ENCODE results near the gene ARHGEF37. TPM values are rescaled to one million over a fixed set of nuclear protein-coding genes. Genes with fewer than 3 reads are reported as not detected.

Gene ARHGEF37
- total RNA-seq, 1 experiment from 2014 or later = 16.1 TPM

- peaks cover 28% of the 10 kb centered on the region for H3K4me1 Mint-ChIP-seq (ENCODE audit: low read depth, unreplicated experiment)
Observed at GRCh38 chr5:149550594-149551226, 30.6 kb upstream of the ARHGEF37 start.

GRCh38 chr5:149551227-149552037 lies 29.9 kb upstream of the ARHGEF37 start, which contains the start of gene CSNK1A1:
TSS of gene CSNK1A1 (minus strand) at chr5:149551439. CDS start at chr5:149550964, 475 bp downstream.
- no peaks in the 10 kb centered on the region for H3K9me3 Mint-ChIP-seq (ENCODE audit: low read depth, unreplicated experiment)
- peak; percentile 99 for DNase-seq

More at GRCh38 chr5:149550594-149551226, 30.6 kb upstream of the ARHGEF37 start:
- CTCF ChIA-PET = interaction anchor here (1.0 to 2.1 kb wide), 5 partner anchors 11 to 84 kb away, joined by 4 to 9 read pairs (median 4); no protein-coding TSS in a partner anchor
- Mint-ChIP-seq H3K4me3 (ENCODE audit: low read depth, unreplicated experiment) (peak overlapping the region; percentile 94), H3K27ac (ENCODE audit: unreplicated experiment) (peak overlapping the region; percentile 92), H3K9me3 (ENCODE audit: low read depth, unreplicated experiment) (no peaks in the 10 kb centered on the region), H3K27me3 (ENCODE audit: unreplicated experiment) (no peaks in the 10 kb centered on the region), H3K36me3 (ENCODE audit: insufficient read depth, unreplicated experiment) (peaks cover 65% of the 10 kb centered on the region)
- TF ChIP-seq CTCF (IDR thresholded peaks at IDR 0.05; ENCODE audit: unreplicated experiment) = no peak
- intact Hi-C loops (cut with micrococcal nuclease; ENCODE audit: unreplicated experiment) = no loop called here
- BruUV-seq (replicated peaks) = no TSS peak
- peak; percentile 17 for DNase-seq

DNA sequence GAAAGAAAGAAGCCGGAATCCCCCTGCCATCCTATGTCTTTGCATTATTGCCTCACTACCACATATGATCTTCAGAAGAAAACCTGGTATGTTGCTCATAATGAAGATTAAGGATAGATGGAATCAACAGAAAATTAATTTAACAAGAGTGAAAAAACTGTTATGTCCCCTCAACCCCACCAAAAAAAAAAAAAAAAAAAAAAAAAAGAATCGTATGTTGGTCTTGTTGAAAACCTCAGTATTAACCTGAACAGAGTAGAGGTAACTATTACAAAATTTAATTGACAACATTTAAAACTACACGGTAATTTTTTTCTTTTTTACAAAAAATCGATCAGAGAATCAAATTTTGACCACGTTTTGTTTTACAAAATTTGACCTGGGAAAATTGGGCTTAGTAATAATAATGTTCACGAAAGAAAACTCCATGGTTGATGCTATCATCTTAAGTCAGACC lies 29.2 kb upstream of the ARHGEF37 start:
- TF ChIP-seq CTCF (IDR thresholded peaks at IDR 0.05; ENCODE audit: unreplicated experiment) = no peak
- intact Hi-C loops (cut with micrococcal nuclease; ENCODE audit: unreplicated experiment) = no loop called here
- peak overlapping the region; percentile 92 for H3K27ac Mint-ChIP-seq (ENCODE audit: unreplicated experiment)
- no peaks in the 10 kb centered on the region for H3K27me3 Mint-ChIP-seq (ENCODE audit: unreplicated experiment)
- BruUV-seq (replicated peaks) = TSS peak; percentile 88
- peaks cover 52% of the 10 kb centered on the region for H3K36me3 Mint-ChIP-seq (ENCODE audit: insufficient read depth, unreplicated experiment)
- peak overlapping the region; percentile 94 for H3K4me3 Mint-ChIP-seq (ENCODE audit: low read depth, unreplicated experiment)
- CTCF ChIA-PET = interaction anchor here (0.7 to 2.1 kb wide), 10 partner anchors 9 to 179 kb away, joined by 3 to 12 read pairs (median 4); no protein-coding TSS in a partner anchor
- no peaks in the 10 kb centered on the region for H3K9me3 Mint-ChIP-seq (ENCODE audit: low read depth, unreplicated experiment)
- peaks cover 14% of the 10 kb centered on the region for H3K4me1 Mint-ChIP-seq (ENCODE audit: low read depth, unreplicated experiment)
- no peak for DNase-seq

More at GRCh38 chr5:149551227-149552037, 29.9 kb upstream of the ARHGEF37 start, which contains the start of gene CSNK1A1:
- intact Hi-C loops (cut with micrococcal nuclease; ENCODE audit: unreplicated experiment) = no loop called here
- Mint-ChIP-seq H3K27me3 (ENCODE audit: unreplicated experiment) (no peaks in the 10 kb centered on the region), H3K4me1 (ENCODE audit: low read depth, unreplicated experiment) (peaks cover 21% of the 10 kb centered on the region), H3K27ac (ENCODE audit: unreplicated experiment) (peak within 1 kb of the TSS; percentile 92), H3K4me3 (ENCODE audit: low read depth, unreplicated experiment) (peak within 1 kb of the TSS; percentile 94), H3K36me3 (ENCODE audit: insufficient read depth, unreplicated experiment) (peaks cover 58% of the 10 kb centered on the region)
- BruUV-seq (replicated peaks) = no TSS peak
- peak; percentile 94 for TF ChIP-seq CTCF (IDR thresholded peaks at IDR 0.05; ENCODE audit: unreplicated experiment)
- CTCF ChIA-PET = interaction anchor here (0.7 to 2.1 kb wide), 10 partner anchors 9 to 178 kb away, joined by 3 to 12 read pairs (median 4); no protein-coding TSS in a partner anchor

DNA sequence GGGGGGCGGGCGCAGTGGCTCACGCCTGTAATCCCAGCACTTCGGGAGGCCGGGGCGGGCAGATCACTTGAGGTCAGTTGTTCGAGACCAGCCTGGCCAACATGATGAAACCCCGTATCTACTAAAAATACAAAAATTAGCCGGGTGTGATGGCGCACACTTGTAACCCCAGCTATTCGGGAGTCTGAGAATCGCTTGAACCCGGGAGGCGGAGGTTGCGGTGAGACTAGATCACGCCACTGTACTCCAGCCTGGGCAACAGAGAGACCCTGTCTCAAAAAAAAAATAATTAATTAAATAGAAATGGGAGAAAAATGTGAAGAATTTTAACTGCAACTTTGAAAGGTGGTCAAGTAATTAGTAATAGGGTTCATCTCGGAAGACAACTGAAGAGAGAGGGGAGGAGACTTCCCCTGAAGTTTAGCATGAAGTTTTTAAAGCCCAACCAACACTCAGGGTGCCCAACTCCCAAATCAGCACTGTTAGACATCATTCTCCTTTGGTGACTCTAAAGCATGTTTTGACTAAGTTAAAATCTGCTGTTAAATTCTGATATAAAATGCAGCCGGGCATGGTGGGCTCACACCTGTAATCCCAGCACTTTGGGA lies 28.6 kb upstream of the ARHGEF37 start:
- H3K36me3 Mint-ChIP-seq (ENCODE audit: insufficient read depth, unreplicated experiment) = peaks cover 46% of the 10 kb centered on the region
- no peaks in the 10 kb centered on the region for H3K27me3 Mint-ChIP-seq (ENCODE audit: unreplicated experiment)
- no TSS peak for BruUV-seq (replicated peaks)
- CTCF ChIA-PET = interaction anchor here (2.1 kb wide), 2 partner anchors 9 to 11 kb away, joined by 5 to 9 read pairs; no protein-coding TSS in a partner anchor
- no peak for TF ChIP-seq CTCF (IDR thresholded peaks at IDR 0.05; ENCODE audit: unreplicated experiment)
- no peak overlapping the region for H3K4me3 Mint-ChIP-seq (ENCODE audit: low read depth, unreplicated experiment)
- intact Hi-C loops (cut with micrococcal nuclease; ENCODE audit: unreplicated experiment) = no loop called here
- H3K4me1 Mint-ChIP-seq (ENCODE audit: low read depth, unreplicated experiment) = peaks cover 9% of the 10 kb centered on the region
- no peak for DNase-seq
- H3K9me3 Mint-ChIP-seq (ENCODE audit: low read depth, unreplicated experiment) = no peaks in the 10 kb centered on the region
- H3K27ac Mint-ChIP-seq (ENCODE audit: unreplicated experiment) = no peak overlapping the region

All from Calu3 (cell line).